IMR-90 (cell line): ENCODE data around the gene TSC22D3. TPM values are rescaled to one million over a fixed set of nuclear protein-coding genes. Genes with fewer than 3 reads are reported as not detected.

Experiments
- ATAC-seq: fragments of 200-7000 bp; cut with Tn5 transposase; 2 replicates; pipeline ENCODE4 v1.9.1; 2020; ENCODE audit warnings: low read depth, mild to moderate bottlenecking, moderate library complexity
- BruUV-seq: library from RNA; stranded (reverse); fragments of 400-500 nt; replicated peaks from 2 replicates; lab custom pipeline; 2021; lab: Mats Ljungman, UMichigan
- CTCF ChIA-PET: fragments of 300-600 bp; formaldehyde crosslinking; extraction: SDS; loops from one replicate; lab custom pipeline; 2021; ENCODE audit warnings: antibody characterized with exemption; lab: Yijun Ruan, JAX
- POLR2A ChIA-PET: fragments of 300-600 bp; sonication (Branson Sonifier 250); formaldehyde crosslinking; loops from one replicate; lab custom pipeline; 2022; ENCODE audit warnings: antibody characterized with exemption; ENCODE audit not compliant: unreplicated experiment; lab: Charles Lee
- DNase-seq: peaks from one replicate; pipeline ENCODE4 v3.0.0; 2013
- H2AFZ ChIP-seq: replicated peaks from 2 replicates; pipeline ENCODE3; 2013; ENCODE audit warnings: low read length, mild to moderate bottlenecking; ENCODE audit not compliant: poor library complexity
- H2AK5ac ChIP-seq: 2 replicates; pipeline ENCODE4 v1.6.1; 2013; ENCODE audit warnings: low read depth, low read length, inconsistent platforms
- H2AK9ac ChIP-seq: replicated peaks from 2 replicates; pipeline ENCODE3; 2013; ENCODE audit warnings: mild to moderate bottlenecking, low read depth, low read length, moderate library complexity; ENCODE audit not compliant: poor library complexity
- H2BK120ac ChIP-seq: 2 replicates; pipeline ENCODE4 v1.6.1; 2013; ENCODE audit warnings: low read depth, low read length, inconsistent platforms
- H2BK15ac ChIP-seq: 3 replicates; pipeline ENCODE4 v1.6.1; 2013; ENCODE audit warnings: low read depth, low read length, inconsistent platforms
- H2BK20ac ChIP-seq: 2 replicates; pipeline ENCODE4 v1.6.1; 2013; ENCODE audit warnings: low read depth, mild to moderate bottlenecking, inconsistent platforms, low read length, moderate library complexity
- H2BK5ac ChIP-seq: 2 replicates; pipeline ENCODE4 v1.6.1; 2013; ENCODE audit warnings: mild to moderate bottlenecking, low read depth, low read length, inconsistent platforms; ENCODE audit not compliant: poor library complexity, severe bottlenecking
- H3K14ac ChIP-seq: replicated peaks from 2 replicates; pipeline ENCODE4 v1.6.1; 2013; ENCODE audit warnings: low read depth, low read length, inconsistent platforms
- H3K18ac ChIP-seq: 2 replicates; pipeline ENCODE4 v1.6.1; 2013; ENCODE audit warnings: low read depth, low read length, control low read depth
- H3K23ac ChIP-seq: 2 replicates; pipeline ENCODE4 v1.6.1; 2013; ENCODE audit warnings: low read depth, low read length, inconsistent platforms
- H3K27ac ChIP-seq: 2 replicates; pipeline ENCODE4 v1.5.1; 2013; ENCODE audit warnings: mild to moderate bottlenecking, control low read depth, low read length; ENCODE audit not compliant: insufficient read depth
- H3K27me3 ChIP-seq: 2 replicates; pipeline ENCODE4 v1.6.1; 2013; ENCODE audit warnings: low read length; ENCODE audit not compliant: control insufficient read depth, insufficient read depth
- H3K36me3 ChIP-seq: 2 replicates; pipeline ENCODE4 v1.6.1; 2013; ENCODE audit warnings: low read length, mixed read lengths; ENCODE audit not compliant: control insufficient read depth, insufficient read depth
- H3K4ac ChIP-seq: 2 replicates; pipeline ENCODE4 v1.6.1; 2013; ENCODE audit warnings: low read depth, low read length, inconsistent platforms
- H3K4me1 ChIP-seq: 2 replicates; pipeline ENCODE4 v1.6.1; 2013; ENCODE audit warnings: low read length, mixed read lengths; ENCODE audit not compliant: control insufficient read depth, insufficient read depth
- H3K4me2 ChIP-seq: 2 replicates; pipeline ENCODE4 v1.6.1; 2013; ENCODE audit warnings: low read depth, mild to moderate bottlenecking, control low read depth, low read length, moderate library complexity
- H3K4me3 ChIP-seq: 2 replicates; pipeline ENCODE4 v1.5.1; 2013; ENCODE audit warnings: low read depth, mild to moderate bottlenecking, control low read depth, low read length, moderate library complexity; ENCODE audit not compliant: insufficient read depth
- H3K56ac ChIP-seq: 2 replicates; pipeline ENCODE4 v1.6.1; 2013; ENCODE audit warnings: low read length, inconsistent platforms; ENCODE audit not compliant: insufficient read depth; ENCODE audit errors: extremely low read depth
- H3K79me1 ChIP-seq, 2 experiments: 2 replicates each; pipeline ENCODE4 v1.6.1; 2013; ENCODE audit warnings: low read length in 2 of 2, inconsistent platforms in 1 of 2, low read depth in 1 of 2
- H3K9ac ChIP-seq: 2 replicates; pipeline ENCODE4 v1.6.1; 2013; ENCODE audit warnings: low read depth, low read length, control low read depth
- H3K9me1 ChIP-seq: 2 replicates; pipeline ENCODE4 v1.6.1; 2013; ENCODE audit warnings: low read length, inconsistent platforms; ENCODE audit not compliant: insufficient read depth
- H3K9me3 ChIP-seq: 2 replicates; pipeline ENCODE4 v1.6.1; 2013; ENCODE audit warnings: low read length; ENCODE audit not compliant: control insufficient read depth, insufficient read depth
- H4K20me1 ChIP-seq: 2 replicates; pipeline ENCODE4 v1.6.1; 2013; ENCODE audit warnings: low read length, inconsistent platforms; ENCODE audit not compliant: insufficient read depth
- H4K5ac ChIP-seq: 2 replicates; pipeline ENCODE4 v1.6.1; 2013; ENCODE audit warnings: mild to moderate bottlenecking, low read depth, low read length, control low read depth
- H4K8ac ChIP-seq, 2 experiments: 2 replicates each; pipeline ENCODE4 v1.6.1; 2013; ENCODE audit warnings: low read depth in 2 of 2, low read length in 2 of 2, control low read depth in 1 of 2, inconsistent platforms in 1 of 2
- H4K91ac ChIP-seq: 2 replicates; pipeline ENCODE4 v1.6.1; 2013; ENCODE audit warnings: low read depth, low read length, inconsistent platforms; ENCODE audit not compliant: insufficient read depth
- CEBPB ChIP-seq: IDR thresholded peaks from 2 replicates; pipeline ENCODE4 v1.6.1; 2012; ENCODE audit warnings: low read depth, low read length, improper control_type of control experiment
- MAFK ChIP-seq: IDR thresholded peaks from 2 replicates; pipeline ENCODE4 v1.6.1; 2012; ENCODE audit warnings: low read depth, low read length, improper control_type of control experiment
- USF2 ChIP-seq: fragments of 150-350 bp; IDR thresholded peaks from 2 replicates; pipeline ENCODE4 v1.6.1; 2017; ENCODE audit warnings: mild to moderate bottlenecking, antibody characterized with exemption, low read length, low read depth
- WGBS, 2 experiments: methylation state at CpG; one replicate each; pipeline versions ENCODE4 v1.1.5 to v1.1.7; 2013; ENCODE audit warnings: missing lambda C conversion rate in 2 of 2; ENCODE audit not compliant: insufficient read length in 1 of 2; ENCODE audit errors: extremely low coverage in 2 of 2; 5-methylcytosine and 5-hydroxymethylcytosine counted together
- dilution Hi-C: fragments of 300-500 bp; cut with HindIII; formaldehyde crosslinking; loops from one replicate; pipeline ENCODE4 v1.14.3; 2018; ENCODE audit warnings: low sequenced_read_pairs; ENCODE audit not compliant: unreplicated experiment
- in situ Hi-C: fragments of 300-500 bp; cut with MboI; formaldehyde crosslinking; loops from 3 replicates; pipeline ENCODE4 v1.14.3; 2019; ENCODE audit warnings: low sequenced_read_pairs, inconsistent platforms, mixed read lengths
- intact Hi-C: fragments of 100-400 bp; cut with micrococcal nuclease; formaldehyde crosslinking; loops from 2 replicates; pipeline ENCODE4 v1.10.0; 2022
- polyA plus RNA-seq, 3 experiments: library from polyadenylated mRNA; depleted of rRNA; stranded (reverse); fragments of >200 nt; gene quantifications; 2 replicates each; pipeline ENCODE4 v1.2.3, GENCODE V29; 2012; ENCODE audit warnings: low replicate concordance in 1 of 3
- total RNA-seq: library from RNA; depleted of rRNA; stranded (reverse); fragments of >200 nt; gene quantifications from 2 replicates; pipeline ENCODE4 v1.2.3, GENCODE V29; 2012
- TF ChIP-seq, protein P1 (sequence below): fragments of 150-350 bp; IDR thresholded peaks from 2 replicates; pipeline ENCODE4 v1.6.1; 2016; ENCODE audit warnings: low read depth, mild to moderate bottlenecking, low read length, moderate library complexity, borderline replicate concordance

Gene TSC22D3
- total and polyA plus RNA-seq, 2 of the 4 experiments (the other 2 are of a cell fraction): 9.9 to 14.0 TPM

DNA sequence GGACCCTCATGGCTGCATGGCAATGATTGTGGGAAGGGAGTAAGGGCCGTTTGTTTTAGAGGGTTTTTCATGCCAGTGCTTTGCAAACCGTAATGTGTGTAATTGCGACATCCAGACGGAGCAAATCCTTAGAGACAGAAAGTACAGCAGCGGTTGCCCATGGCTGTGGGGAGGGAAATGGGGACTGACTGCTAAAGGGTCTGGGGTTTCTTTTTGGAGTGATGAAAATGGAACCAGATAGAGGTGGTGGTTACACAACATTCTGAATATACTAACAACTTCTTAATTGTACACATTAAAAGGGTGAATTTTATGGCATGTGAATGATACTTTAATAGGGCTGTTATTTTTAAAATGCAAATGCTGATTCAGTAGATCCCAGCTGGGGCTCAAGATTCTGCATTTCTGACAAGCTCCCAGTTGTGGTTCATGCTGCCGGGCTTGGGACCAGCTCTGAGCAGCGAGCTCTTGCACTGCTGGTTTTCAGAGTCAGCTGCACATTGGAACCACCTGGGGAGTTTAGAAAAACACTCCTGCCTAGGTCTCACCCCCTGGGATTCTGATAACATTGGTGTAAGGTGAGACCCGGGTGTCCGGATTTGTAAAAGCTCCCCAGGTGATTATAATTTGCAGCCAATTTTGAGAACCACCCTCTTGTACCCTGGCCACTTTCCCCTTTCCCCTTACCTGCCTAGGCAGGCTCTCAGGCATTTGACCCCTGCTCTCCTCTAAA is 99.6 kb downstream of the TSC22D3 start:
- H3K9ac ChIP-seq: peak overlapping the region; percentile 35
- CTCF ChIA-PET: interaction anchor here (0.6 to 0.7 kb wide), 2 partner anchors 19 to 73 kb away, joined by 3 to 4 read pairs; no protein-coding TSS in a partner anchor
- H3K27ac ChIP-seq: peak overlapping the region; percentile 23; the same call in 1 of the 2 replicates
- H3K23ac ChIP-seq: peak overlapping the region; percentile 19; the same call in 1 of the 2 replicates
- BruUV-seq: no TSS peak
- H3K79me1 ChIP-seq: no peaks in the 10 kb centered on the region
- H3K36me3 ChIP-seq: no peaks in the 10 kb centered on the region
- H3K14ac ChIP-seq: no peak overlapping the region; the same call in 1 of the 2 replicates
- no peaks in the 10 kb centered on the region for H4K20me1 ChIP-seq
- peak overlapping the region; percentile 89 for H2AFZ ChIP-seq
- 0 out of 2 replicates have a peak overlapping the region, but pooled peaks have one; percentile 52 for H3K4ac ChIP-seq
- POLR2A ChIA-PET: no interaction called here
- 0 out of 2 replicates have a peak, but pooled peaks cover 1% of the 10 kb centered on the region for H3K4me1 ChIP-seq
- H2BK15ac ChIP-seq: no peak overlapping the region
- DNase-seq (peak; percentile 35), ATAC-seq (peak; percentile 18; the same call in 1 of the 2 replicates)
- H3K9me1 ChIP-seq: no peaks in the 10 kb centered on the region
- 0% methylated on average over 2 of the region's 9 CpGs; no CpG with 5 or more reads in 1 of the 2 experiments for WGBS, 2 experiments
- no peak overlapping the region for H2BK120ac ChIP-seq
- H4K8ac ChIP-seq: no peak overlapping the region
- dilution Hi-C loops: no loop called here
- H3K56ac ChIP-seq: no peak overlapping the region
- no peak overlapping the region for H2BK5ac ChIP-seq
- peak overlapping the region; percentile 68 for H3K4me2 ChIP-seq
- H3K27me3 ChIP-seq: peaks cover 19% of the 10 kb centered on the region
- H2BK20ac ChIP-seq: no peak overlapping the region
- no peak overlapping the region for H4K5ac ChIP-seq
- peak overlapping the region; percentile 44 for H2AK9ac ChIP-seq
- TF ChIP-seq, protein P1, sequence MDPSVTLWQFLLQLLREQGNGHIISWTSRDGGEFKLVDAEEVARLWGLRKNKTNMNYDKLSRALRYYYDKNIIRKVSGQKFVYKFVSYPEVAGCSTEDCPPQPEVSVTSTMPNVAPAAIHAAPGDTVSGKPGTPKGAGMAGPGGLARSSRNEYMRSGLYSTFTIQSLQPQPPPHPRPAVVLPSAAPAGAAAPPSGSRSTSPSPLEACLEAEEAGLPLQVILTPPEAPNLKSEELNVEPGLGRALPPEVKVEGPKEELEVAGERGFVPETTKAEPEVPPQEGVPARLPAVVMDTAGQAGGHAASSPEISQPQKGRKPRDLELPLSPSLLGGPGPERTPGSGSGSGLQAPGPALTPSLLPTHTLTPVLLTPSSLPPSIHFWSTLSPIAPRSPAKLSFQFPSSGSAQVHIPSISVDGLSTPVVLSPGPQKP: no peak
- TF ChIP-seq USF2 (no peak), MAFK (peak; percentile 29; the same call in 1 of the 2 replicates), CEBPB (peak; percentile 93)
- H3K9me3 ChIP-seq: no peaks in the 10 kb centered on the region
- H4K91ac ChIP-seq: no peak overlapping the region
- H3K18ac ChIP-seq: no peak overlapping the region
- intact Hi-C loops: loop anchor here (2.0 to 5.0 kb wide), 2 partner anchors 41 to 101 kb away; partner anchors contain the start of genes NCBP2L and TSC22D3
- H2AK5ac ChIP-seq: no peak overlapping the region
- H3K4me3 ChIP-seq: peak overlapping the region; percentile 42
- in situ Hi-C loops: loop anchor here (5.0 kb wide), 1 partner anchor 41 kb away; no protein-coding TSS in a partner anchor
